ENCODE measurements around the gene FYTTD1. TPM values are rescaled to one million over a fixed set of nuclear protein-coding genes. Genes with fewer than 3 reads are reported as not detected.

Gene FYTTD1
- total and polyA plus RNA-seq, 4 donors: 12.1 to 90.2 (median 29.2) TPM

- WGBS, 2 donors: 27 to 32% methylated on average over 12 of the region's 12 CpGs
- Histone ChIP-seq H3K9ac (ENCODE audit: insufficient read depth in 1 of 2, low read length in 2 of 2) (peak overlapping the region; percentile 21 to 93), H3K27ac (ENCODE audit: low read depth in 1 of 2, low read length in 1 of 2) (peak overlapping the region in 1 of 2 donors; percentile 94), H3K4me3 (no peak overlapping the region), H3K27me3 (ENCODE audit: control insufficient read depth in 3 of 3, insufficient read depth in 3 of 3, low read length in 2 of 3) (no peaks in the 10 kb centered on the region), H3K4me1 (ENCODE audit: control insufficient read depth in 5 of 5, insufficient read depth in 5 of 5, low read length in 5 of 5) (peaks cover 0 to 22% (median 9%) of the 10 kb centered on the region in 5 donors), H3K36me3 (ENCODE audit: control insufficient read depth in 4 of 4, insufficient read depth in 4 of 4, low read length in 4 of 4) (no peaks in the 10 kb centered on the region), H3K9me3 (ENCODE audit: control insufficient read depth in 4 of 4, insufficient read depth in 3 of 4, low read length in 3 of 4) (no peaks in the 10 kb centered on the region)
- DNase-seq (peak in 1 of 3 donors; percentile 33), ATAC-seq (ENCODE audit: insufficient read depth, low FRiP score) (no peak)
- TF ChIP-seq CTCF (IDR thresholded peaks at IDR 0.05; ENCODE audit: control extremely low read depth, extremely low read depth): no peak
Observed at GRCh38 chr3:197748597-197749314, 927 bp upstream of the FYTTD1 start.

- ATAC-seq (ENCODE audit: insufficient read depth, low FRiP score) (no peak), DNase-seq (peak in 1 of 3 donors; percentile 74)
- H3K4me1 ChIP-seq (ENCODE audit: control insufficient read depth in 5 of 5, insufficient read depth in 5 of 5, low read length in 5 of 5): peaks cover 0 to 22% (median 9%) of the 10 kb centered on the region in 5 donors
- peak overlapping the region; percentile 49 to 94 for H3K27ac ChIP-seq (ENCODE audit: low read depth in 1 of 2, low read length in 1 of 2)
- no peaks in the 10 kb centered on the region for H3K36me3 ChIP-seq (ENCODE audit: control insufficient read depth in 4 of 4, insufficient read depth in 4 of 4, low read length in 4 of 4)
- H3K9me3 ChIP-seq (ENCODE audit: control insufficient read depth in 4 of 4, insufficient read depth in 3 of 4, low read length in 3 of 4): no peaks in the 10 kb centered on the region
- peak overlapping the region; percentile 3 for H3K4me3 ChIP-seq
- H3K9ac ChIP-seq (ENCODE audit: insufficient read depth in 1 of 2, low read length in 2 of 2): peak overlapping the region; percentile 21 to 93
- 0% methylated on average over 18 of the region's 18 CpGs for WGBS, 2 donors
- TF ChIP-seq CTCF (IDR thresholded peaks at IDR 0.05; ENCODE audit: control extremely low read depth, extremely low read depth): no peak
- H3K27me3 ChIP-seq (ENCODE audit: control insufficient read depth in 3 of 3, insufficient read depth in 3 of 3, low read length in 2 of 3): no peaks in the 10 kb centered on the region
Observed at GRCh38 chr3:197749315-197749600, 425 bp upstream of the FYTTD1 start.

GRCh38 chr3:197750396-197750831 lies 731 bp downstream of the FYTTD1 start:
- no peak for TF ChIP-seq CTCF (IDR thresholded peaks at IDR 0.05; ENCODE audit: control extremely low read depth, extremely low read depth)
- Histone ChIP-seq H3K4me3 (peak overlapping the region; percentile 86), H3K27me3 (ENCODE audit: control insufficient read depth in 3 of 3, insufficient read depth in 3 of 3, low read length in 2 of 3) (no peaks in the 10 kb centered on the region), H3K27ac (ENCODE audit: low read depth in 1 of 2, low read length in 1 of 2) (peak overlapping the region; percentile 93 to 94), H3K9me3 (ENCODE audit: control insufficient read depth in 4 of 4, insufficient read depth in 3 of 4, low read length in 3 of 4) (no peaks in the 10 kb centered on the region), H3K36me3 (ENCODE audit: control insufficient read depth in 4 of 4, insufficient read depth in 4 of 4, low read length in 4 of 4) (no peaks in the 10 kb centered on the region), H3K9ac (ENCODE audit: insufficient read depth in 1 of 2, low read length in 2 of 2) (peak overlapping the region; percentile 37 to 91), H3K4me1 (ENCODE audit: control insufficient read depth in 5 of 5, insufficient read depth in 5 of 5, low read length in 5 of 5) (peaks cover 0 to 22% (median 9%) of the 10 kb centered on the region in 5 donors)
- WGBS, 2 donors: 0 to 1% methylated on average over 43 of the region's 43 CpGs
- ATAC-seq (ENCODE audit: insufficient read depth, low FRiP score) (peak; percentile 71), DNase-seq (peak; percentile 72 to 77 (median 72))

Measured in lung (tissue), 12 donors.